ENCODE data around the gene B3GNT3.
"Not testable (repeated sequence)": the region's sequence is repeated elsewhere in the genome, so short reads cannot be mapped to it uniquely, and the experiment has no call there.

The B3GNT3 gene

DNA sequence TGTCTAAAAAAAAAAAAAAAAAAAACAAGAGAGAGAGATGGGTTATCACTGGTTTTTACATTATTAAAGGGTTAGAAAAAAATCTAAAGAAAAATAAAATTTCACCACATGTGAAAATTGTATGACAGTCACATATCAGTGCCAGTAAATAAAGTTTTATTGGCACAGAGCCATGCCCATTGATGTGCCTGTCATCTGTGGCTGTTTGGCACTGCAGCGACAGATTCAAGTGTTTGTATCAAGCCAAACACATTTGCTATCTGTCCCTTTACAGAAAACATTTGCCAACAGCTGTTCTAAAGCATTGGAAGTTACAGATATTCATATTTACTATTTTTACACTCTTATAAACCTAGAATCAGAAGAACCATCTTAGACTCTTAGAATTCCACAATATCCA lies 27.4 kb upstream of the B3GNT3 start:
- peak; percentile 10 for DNase-seq

DNA sequence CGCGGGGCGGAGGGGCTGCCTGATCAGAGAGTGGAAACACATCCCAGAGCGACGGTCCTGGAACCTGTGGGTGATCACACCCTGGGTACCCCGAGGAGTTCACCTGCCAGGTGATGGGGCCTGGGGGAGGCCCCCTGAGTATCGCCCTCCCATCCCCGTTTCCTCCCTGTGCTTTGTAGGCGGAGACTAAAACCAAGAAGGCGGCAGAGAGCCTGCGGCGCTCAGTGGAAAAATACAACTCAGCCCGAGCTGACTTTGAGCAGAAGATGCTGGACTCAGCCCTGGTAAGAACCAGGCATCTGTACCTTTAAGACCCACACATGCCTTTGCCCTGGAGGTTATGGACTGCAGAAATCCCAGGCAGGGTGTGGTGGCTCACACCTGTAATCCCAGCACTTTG lies 24.3 kb upstream of the B3GNT3 start:
- DNase-seq = no peak

GRCh38 chr19:17772172-17772571 lies 22.8 kb upstream of the B3GNT3 start:
- DNase-seq = no peak

- DNase-seq = no peak
Measured at GRCh38 chr19:17775245-17775927, 19.6 kb upstream of the B3GNT3 start.

DNA sequence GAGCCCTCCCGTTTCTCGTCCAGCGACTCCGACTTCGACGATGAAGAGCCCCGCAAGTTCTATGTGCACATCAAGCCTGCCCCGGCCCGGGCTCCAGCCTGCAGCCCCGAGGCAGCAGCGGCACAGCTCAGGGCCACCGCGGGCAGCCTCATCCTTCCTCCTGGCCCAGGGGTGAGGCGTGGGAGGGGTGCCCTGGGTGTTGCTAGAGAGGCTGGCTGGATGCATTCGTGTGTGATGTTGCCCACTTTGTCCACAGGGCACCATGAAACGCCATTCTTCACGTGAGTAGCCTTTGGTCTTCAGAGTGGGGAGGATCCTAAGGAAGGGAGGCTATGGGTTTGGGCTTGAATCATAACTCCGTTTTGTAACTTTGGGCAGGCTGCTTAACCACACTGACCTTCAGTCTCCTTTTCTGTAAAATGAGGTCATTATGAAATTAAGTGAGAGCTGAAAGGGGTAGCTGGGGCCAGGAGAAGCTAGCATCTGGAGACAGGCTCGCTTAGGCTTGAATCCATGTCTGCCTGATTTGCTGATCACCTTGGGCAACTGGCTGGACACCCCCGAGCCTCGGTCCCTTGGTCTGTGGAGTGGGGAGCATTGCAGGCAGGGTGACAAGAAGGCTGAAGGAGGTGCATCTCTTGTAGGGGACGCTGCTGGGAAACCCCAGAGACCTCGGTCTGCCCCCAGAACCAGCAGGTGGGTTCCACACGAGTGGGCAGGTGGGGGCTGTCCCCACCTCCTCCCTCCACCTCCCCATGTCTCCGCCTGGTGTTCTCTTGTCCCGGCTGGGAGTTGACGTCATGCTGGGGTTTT lies 18.7 kb upstream of the B3GNT3 start:
- no peak for DNase-seq

- DNase-seq = not testable (repeated sequence)
Measured at GRCh38 chr19:17777840-17778239, 17.1 kb upstream of the B3GNT3 start.

DNA sequence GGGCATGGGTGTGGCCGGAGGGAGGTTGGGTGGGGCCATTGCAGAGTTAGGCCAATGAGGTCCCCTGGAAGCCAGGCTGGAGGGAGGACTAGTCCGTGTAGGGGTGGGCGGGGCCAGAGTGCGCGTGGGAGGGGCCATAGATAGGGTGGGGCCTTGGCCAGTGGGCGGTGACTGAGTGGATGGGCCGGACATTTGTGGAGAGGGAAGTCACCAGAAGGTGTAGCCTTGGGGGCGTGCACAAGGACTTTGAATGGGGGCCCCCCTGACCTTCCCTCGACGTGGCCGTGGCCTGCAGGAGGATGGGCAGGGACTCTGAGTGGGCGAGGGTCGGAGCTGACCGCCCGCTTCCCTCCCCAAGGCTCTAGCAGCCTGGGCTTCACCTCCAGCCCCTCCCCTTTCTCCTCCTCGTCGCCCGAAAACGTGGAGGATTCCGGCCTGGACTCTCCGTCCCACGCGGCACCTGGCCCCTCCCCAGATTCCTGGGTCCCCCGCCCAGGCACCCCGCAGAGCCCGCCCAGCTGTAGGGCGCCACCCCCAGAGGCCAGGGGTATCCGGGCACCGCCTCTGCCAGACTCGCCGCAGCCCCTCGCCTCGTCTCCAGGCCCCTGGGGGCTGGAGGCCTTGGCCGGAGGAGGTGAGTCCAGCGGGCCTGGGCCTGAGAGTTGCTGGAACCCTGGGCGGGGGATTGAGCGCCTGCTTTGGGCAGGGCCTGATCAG lies 16.5 kb upstream of the B3GNT3 start:
- no peak for DNase-seq

DNA sequence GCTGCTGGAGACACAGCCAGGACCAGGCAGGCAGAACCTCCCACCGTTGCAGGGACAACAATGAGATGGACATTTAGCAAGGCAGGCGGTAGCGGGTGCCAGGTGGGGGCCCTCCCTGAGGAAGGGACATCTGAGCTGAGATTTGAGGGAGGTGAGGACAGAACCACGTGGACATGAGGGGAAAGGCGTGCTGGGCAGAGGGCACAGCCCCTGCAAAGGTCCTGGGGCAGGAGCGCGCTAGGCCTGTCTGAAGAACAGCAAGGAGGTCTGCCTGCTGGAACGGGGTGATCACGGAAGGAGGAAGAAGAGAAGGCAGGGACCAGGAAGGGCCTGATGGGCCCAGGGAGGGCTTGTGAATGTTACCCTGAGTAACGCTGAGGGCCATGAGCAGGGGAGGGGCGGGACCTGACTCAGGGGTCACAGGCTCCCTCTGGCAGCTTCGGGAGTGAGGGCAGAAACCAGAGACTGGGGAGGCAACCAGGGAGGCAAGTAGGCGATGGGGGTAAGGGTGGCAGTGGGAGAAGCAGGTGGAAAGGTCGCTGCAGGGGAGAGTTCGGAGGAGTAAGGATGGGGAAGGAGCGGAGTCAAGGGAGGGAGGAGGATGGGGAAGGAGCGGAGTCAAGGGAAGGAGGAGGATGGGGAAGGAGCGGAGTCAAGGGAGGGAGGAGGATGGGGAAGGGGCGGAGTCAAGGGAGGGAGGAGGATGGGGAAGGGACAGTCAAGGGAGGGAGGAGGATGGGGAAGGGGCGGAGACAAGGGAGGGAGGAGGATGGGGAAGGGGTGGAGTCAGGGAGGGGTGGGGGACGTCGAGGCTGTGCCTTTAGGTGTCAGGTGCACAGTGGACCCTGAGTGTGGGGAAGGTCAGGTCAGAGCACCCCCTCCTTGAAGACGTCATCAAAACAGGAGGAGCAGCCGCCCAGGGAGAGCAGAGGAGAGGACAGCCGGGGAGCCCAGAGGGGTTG lies 15.7 kb upstream of the B3GNT3 start:
- DNase-seq = no peak

- no peak for DNase-seq
Measured at GRCh38 chr19:17780781-17781180, 14.2 kb upstream of the B3GNT3 start.

GRCh38 chr19:17783721-17784120 lies 11.2 kb upstream of the B3GNT3 start:
- not testable (repeated sequence) for DNase-seq

- DNase-seq = peak; percentile 41
Measured at GRCh38 chr19:17784201-17785008, 10.5 kb upstream of the B3GNT3 start.

DNA sequence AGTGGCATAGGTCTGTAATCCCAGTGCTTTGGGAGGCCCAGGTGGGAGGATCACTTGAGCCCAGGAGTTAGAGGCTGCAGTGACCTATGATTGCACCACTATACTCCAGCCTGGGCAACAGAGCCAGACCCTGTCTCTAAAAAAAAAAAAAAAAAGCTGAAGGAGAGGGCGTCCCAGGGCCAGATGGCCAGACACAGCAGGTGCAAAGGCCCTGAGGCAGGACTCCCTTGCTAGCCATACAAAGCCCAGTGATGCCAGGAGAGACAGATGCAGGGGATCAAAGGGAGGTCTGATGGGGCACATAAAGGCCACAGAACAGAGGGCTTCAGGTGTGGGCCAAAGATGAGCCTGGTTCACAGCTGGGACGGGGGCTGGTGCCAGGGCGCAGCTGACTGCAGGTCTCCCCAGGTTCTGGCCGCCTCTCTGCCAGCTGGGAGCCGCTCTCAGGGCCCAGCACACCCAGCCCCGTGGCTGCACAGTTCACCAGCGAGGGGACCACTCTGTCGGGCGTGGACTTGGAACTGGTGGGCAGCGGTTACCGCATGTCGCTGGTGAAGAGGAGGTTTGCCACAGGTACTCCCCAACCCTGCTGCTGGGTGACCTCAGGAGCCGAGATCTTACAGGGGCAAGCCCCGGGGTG lies 7.5 kb upstream of the B3GNT3 start:
- no peak for DNase-seq

DNA sequence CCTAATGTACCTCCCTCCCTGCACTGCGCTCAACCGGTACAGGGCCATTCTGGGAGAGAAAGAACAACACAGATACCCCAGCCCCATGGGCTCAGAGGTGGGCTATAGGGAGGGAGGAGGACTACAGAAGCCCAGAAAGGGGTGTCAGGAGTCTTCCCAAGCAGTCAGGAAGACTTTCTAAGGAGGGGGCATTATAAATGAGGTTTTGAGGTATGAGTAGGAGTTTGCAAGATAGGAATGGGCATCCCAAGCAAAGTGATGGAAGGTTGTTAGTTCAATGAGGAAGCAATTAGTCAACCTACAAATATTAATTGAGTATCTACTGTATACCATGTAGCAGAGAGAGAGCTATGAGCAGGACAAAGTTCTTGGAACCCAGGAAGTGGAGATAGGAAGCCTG lies 6.3 kb upstream of the B3GNT3 start:
- no peak for DNase-seq

GRCh38 chr19:17790059-17790780 lies 4.7 kb upstream of the B3GNT3 start:
- DNase-seq = no peak

GRCh38 chr19:17794412-17794730 lies 567 bp upstream of the B3GNT3 start:
- DNase-seq = no peak

DNA sequence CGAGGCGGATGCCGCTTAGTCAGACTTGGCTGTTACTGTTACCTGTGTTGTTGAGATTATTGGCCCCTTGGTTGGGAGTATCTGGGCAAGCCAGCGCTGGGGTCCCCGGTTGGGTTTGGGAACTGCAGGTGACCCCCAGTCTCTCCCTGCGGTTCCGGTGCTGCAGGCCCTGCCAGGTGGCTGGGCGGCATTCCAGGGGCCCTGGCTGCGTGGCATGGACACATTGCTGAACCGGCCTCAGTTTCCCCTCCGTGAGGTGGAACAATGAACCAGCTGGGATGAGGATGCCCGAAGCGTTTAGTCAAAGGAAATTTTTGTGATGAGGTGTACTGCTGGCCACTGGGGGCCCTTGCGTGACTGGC lies 538 bp downstream of the B3GNT3 start:
- DNase-seq = no peak

- DNase-seq = no peak
Measured at GRCh38 chr19:17796013-17796837, 1.3 kb downstream of the B3GNT3 start.

GRCh38 chr19:17796838-17797423 lies 2.0 kb downstream of the B3GNT3 start:
- no peak for DNase-seq

- no peak for DNase-seq
Measured at GRCh38 chr19:17797424-17798201, 2.7 kb downstream of the B3GNT3 start.
